Bone marrow (tissue), 2 donors: ENCODE measurements around the gene MYO1F.
"Not testable (repeated sequence)": the region's sequence is repeated elsewhere in the genome, so short reads cannot be mapped to it uniquely, and the experiment has no call there.

Experiments used
- DNase-seq, 2 donors: peaks; one replicate each; lab custom pipeline; 2025; lab: John Stamatoyannopoulos, UW

The MYO1F gene

DNA sequence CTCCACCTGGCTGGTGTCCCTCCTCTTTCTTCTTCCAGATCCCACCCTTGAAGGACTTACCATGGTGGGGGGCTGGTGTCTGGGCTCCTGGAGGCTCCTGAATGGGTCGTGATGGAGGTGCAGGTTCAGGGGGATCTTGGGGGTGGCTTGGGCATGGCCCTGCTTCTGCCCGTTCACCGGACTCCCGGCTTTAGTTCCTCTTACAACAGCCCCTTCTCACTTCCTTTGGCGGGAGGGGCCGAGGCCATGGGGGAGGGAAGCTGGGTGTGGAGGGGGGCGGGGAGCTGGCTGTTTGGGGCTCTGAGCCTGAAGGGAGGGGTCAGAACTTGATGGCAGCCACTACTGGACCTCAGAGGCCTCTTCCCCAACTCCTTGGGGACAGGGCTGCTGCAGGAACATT, at the start of gene MYO1F:
Gene MYO1F (minus strand): TSS at position 196 of the 400 bp plus-strand sequence. CDS start 133 bp downstream, at position 63.
- peak in 1 of 2 donors; percentile 20 for DNase-seq

DNA sequence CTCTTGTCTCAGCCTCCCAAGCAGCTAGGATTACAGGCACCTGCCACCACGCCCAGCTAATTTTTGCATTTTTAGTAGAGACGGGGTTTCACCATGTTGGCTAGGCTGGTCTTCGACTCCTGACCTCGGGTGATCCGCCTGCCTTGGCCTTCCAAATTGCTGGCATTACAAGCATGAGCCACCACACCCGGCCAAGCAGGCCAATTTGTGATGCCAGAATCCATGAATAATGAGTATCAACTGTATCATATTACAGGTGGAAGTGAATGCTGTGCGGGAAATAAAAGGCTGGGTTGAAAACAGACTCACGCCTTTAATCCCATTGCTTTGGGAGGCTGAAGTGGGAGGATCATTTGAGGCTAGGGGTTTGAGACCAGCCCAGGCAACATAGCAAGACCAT, 49.6 kb upstream of the MYO1F start:
- DNase-seq: no peak

DNA sequence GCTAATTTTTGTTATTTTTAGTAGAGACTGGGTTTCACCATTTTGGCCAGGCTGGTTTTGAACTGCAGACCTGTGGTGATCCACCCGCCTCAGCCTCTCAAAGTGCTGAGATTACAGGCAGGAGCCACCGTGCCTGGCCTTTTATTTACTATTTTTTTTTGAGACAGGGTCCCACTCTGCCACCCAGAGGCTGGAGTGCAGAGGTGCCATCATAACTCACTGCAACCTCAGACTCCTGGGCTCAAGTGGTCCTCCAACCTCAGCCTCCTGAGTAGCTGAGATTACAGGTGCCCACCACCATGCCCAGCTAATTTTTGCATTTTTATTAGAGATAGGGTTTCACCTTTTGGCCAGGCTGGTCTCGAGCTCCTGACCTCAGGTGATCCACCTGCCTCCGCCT, 45.6 kb upstream of the MYO1F start:
- not testable (repeated sequence) for DNase-seq

DNA sequence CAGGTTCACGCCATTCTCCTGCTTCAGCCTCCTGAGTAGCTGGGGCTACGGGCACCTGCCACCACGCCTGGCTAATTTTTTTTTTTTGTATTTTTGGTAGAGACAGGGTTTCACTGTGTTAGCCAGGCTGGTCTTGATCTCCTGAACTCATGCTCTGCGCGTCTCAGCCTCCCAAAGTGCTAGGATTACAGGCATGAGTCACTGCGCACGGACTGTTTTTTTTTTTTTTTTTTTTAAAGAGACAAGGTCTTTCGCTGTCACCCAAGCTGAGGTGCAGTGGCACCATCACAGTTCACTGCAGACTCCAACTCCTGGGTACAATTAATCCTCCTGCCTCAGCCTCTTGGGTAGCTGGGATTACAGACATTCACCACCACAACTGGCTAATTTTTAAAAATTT, 41.5 kb upstream of the MYO1F start:
- no peak for DNase-seq

DNA sequence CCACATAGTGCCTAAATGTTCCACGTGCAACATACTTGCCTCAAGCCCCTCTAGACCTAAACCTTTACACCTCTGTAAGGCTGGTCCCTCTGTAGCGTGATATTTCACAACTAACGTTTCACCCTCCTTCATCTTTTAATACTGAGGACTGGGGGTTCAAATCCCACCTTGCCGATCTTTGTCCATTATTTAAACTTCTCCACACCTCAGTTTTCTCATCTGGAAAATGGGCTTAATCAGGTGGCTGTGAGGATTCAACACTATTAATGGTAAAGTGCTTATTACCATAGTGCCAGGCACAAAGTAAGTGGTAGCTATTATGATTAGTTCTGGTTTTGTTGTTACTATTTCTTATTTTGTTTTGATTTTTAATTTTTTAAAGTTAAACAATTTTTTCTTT, 40.7 kb upstream of the MYO1F start:
- DNase-seq: no peak

DNA sequence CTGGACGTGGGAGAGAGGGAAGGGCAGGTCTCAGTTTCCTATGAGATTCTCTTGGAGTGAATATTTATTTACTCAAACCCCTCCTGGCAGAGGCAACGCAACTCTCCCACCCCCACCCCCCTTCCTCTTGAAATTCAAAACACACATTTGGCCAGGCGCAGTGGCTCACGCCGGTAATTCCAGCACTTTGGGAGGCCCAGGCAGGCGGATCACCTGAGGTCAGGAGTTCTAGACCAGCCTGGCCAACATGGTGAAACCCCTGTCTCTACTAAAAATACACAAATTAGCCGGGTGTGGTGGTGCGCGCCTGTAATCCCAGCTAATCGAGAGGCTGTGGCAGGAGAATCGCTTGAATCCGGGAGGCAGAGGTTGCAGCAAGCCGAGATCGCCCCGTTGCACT, 40.1 kb upstream of the MYO1F start:
- not testable (repeated sequence) for DNase-seq

DNA sequence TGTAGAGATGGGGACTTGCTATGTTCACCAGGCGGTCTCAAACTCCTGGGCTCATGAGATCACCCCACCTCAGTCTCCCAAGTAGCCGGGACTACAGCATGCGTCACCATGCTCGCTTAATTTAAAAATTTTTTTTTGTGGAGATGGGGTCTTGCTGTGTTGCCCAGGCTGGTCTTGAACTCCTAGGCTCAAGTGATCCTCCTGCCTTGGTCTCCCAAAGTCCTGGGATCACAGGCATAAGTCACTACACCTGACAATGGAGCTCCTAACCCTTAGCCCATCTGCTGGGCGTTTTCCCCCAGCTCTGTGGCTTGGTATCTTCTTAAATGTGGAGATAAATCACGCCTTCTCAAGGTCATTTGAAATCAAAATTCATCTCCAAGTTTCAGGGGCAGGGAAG, 39.6 kb upstream of the MYO1F start:
- no peak for DNase-seq

DNA sequence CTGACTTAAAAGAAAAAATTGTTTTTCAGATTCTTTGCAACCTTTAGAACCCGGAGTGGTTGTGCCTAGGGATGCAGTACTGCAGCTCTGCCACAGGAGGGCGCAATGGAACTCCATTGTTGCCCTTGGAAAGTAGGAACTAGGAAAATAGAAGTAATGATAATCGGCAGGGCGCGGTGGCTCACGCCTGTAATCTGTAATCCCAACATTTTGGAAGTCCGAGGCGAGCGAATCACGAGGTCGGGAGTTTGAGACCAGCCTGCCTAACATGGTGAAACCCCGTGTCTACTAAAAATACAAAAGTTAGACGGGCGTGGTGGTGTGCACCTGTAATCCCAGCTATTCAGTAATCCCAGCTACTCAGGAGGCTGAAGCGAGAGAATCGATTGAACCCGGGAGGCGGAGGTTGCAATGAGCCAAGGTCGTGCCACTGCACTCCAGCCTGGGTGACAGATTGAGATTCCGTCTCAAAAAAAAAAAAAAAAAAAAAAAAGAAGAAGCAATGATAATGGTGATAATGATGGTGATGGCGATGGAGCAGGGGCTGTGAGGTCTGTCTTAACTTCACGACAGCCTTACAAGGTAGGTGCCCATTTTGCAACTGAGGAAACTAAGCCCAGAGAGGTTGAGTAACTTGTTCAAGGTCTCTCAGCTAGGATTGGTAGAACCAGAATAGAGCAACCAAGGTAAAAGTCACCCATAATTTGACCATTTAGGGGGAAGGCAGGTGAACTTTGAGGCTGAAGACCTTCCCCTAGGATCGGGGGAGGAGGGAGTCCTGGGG, 38.8 kb upstream of the MYO1F start:
- peak; percentile 18 to 35 for DNase-seq

DNA sequence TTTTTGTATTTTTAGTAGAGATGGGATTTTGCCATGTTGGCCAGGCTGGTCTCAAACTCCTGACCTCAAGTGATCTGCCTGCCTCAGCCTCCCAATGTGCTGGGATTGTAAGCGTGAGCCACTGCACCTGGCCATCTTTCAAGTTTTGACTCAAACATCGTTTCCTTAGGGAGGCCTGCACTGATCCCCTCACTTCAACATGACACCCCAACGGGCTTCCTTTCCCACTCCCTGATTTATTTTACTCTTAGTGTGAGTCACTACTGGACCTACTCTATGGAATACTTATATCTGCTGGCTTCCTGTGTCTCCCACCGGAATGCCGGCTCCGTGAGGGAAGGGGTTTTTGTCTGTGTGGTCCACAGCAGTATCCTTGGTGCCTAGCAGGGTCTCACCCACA, 37.8 kb upstream of the MYO1F start:
- no peak for DNase-seq

DNA sequence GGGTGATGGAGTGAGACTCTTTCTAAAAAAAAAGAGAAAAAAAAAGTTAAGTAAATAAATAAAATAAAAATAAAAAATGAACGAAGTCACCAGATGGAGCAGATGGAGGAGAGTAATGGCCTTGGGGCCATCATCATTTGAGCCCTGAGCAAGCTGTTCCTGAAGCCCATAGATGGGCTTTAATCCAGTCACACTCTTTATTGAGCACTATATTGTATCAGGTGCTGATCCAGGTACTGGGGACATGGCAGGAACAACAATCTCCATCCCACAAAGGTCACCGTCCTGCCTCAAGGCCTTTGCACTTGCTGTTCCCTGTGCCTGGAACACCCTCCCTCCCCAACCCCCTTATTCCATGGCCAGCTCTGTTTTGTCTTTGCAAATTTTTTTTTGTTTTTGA, 37.2 kb upstream of the MYO1F start:
- DNase-seq: no peak

DNA sequence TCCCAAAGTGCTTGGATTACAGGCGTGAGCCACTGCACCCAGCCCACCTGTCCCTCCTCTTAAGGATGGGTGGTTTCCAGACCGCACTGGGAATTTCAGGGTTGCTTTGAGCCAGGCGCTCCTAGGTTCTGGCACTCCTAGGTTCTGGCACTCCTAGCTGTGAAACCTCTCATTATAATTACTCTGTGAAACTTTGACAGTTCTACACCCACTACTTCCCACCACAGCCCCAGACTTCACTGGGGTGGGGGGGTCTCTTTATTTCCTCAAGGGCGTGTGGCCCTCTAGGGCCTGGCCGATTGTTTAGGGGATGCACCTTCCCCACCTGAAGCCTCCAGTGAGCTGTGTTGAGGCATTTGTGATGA, 35.5 kb upstream of the MYO1F start:
- DNase-seq: no peak

DNA sequence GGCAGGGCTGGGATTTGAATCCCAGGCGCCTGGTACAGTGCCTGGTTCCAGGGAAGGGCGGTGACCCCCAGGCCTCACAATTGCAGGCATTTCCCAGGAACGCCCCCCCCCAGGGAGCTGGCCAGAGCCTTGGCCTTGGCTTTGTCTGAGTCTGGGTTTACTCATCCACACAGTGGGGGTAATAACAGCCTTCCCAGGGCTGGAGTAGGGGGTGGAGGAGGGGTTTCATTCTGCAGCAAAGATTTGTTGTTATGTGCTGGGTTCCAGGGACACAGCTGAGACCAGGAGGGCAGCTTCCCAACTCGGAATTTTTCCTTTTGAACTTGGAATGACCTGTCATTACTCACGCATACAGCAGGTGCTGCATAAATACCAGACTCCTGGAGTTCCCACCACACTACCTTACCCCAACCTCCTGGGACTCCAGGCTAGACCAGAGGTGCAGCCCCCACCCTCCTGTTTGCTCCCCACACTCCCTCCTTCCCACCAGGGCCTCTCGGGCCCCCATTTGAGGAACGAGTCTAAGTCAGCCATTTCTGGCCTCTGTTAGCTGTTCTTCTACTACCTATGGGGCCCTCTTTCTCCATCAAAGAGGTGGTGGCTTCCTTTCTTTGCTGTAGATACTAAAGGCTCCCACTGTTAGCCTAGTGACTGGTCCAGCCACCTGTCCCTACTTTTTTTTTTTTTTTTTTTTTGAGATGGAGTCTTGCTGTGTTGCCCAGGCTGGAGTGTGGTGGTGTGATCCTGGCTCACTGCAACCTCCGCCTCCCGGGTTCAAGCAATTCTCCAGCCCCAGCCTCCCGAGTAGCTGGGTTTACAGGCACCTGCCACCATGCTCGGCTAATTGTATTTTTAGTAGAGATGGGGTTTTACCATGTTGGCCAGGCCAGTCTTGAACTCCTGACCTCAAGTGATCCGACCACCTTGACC, 34.9 kb upstream of the MYO1F start:
- DNase-seq: no peak

DNA sequence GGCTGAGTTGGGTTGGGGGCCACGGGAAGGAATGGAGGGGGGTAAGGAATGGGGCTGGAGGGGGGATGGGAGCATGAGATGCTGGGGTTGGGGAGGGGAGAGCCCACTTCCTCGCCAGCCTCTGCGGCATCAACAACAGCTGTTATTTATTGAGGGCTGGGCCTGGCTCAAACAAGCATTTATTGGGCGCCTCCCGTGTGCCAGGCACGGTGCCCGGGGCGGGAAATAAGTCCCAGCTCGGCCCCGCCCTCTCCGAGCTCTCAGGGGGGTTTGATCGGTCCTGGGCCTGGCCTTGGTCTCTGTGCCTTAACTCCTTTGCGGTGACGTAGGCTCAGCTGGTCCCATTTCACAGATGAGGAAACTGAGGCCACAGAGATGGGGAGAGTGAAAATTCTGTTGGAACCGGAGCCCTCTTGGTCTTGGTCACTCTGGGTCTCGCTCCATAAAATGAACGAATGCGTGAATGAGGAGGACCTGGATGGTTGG, 34.2 kb upstream of the MYO1F start:
- no peak for DNase-seq

DNA sequence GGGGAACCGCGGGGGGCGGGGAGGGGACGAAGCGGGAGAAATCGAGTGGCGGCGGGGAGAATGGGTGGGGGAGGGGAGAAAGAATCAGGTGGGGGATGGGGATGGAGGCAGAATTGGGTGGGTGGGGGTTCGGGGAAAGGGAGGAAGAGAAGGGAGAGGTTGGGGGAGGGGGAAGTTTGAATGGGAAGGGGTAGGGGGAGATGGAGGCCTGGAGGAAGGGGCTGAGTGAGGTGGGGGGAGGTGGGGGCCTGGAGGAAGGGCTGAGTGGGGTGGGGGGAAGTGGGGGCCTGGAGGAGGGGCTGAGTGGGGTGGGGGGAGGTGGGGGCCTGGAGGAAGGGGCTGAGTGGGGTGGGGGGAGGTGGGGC, 33.7 kb upstream of the MYO1F start:
- DNase-seq: no peak

DNA sequence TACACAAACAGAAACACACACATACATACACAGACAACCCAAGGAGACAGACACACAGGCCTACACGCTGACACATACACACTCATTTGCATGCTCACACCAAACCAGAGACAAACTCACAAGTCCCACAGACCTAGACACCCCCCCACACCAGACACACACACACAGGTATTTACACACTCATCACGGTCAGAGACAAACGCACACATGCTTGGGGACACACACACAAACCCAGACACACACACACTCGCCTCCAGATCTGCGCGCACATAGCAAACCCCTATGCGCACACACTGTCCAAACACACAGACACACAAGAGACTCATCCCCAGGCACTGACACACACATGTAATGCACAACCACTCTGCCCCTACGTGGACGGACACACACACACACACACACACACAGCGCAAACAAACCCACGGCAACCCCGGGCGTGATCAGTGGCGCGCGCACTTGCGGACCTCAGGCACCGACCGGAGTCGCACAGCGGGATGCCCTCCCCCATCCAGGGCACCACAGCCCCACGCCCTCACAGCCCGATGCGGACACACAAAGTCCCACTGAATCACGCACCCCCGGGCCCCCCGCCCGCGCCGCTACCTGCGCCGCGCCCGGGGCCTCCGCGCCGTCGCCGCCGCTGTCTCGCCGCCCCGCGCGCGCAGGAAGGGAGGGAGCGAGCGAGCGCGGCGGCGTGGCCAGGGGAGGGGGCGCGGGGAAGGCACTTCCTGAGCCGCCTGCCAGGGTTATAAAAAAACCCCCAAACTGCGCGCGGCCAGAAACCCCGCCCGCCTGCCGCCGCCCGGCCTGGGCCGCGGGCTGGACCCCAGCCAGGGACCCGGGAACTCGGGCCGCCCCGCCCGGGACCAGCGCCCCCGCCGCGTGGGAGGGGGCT, 33.0 kb upstream of the MYO1F start, which contains the start of gene ADAMTS10:
Gene ADAMTS10 (minus strand): TSS at position 675 of the 895 bp plus-strand sequence. CDS start 5,005 bp downstream, outside the sequence.
- DNase-seq: no peak

DNA sequence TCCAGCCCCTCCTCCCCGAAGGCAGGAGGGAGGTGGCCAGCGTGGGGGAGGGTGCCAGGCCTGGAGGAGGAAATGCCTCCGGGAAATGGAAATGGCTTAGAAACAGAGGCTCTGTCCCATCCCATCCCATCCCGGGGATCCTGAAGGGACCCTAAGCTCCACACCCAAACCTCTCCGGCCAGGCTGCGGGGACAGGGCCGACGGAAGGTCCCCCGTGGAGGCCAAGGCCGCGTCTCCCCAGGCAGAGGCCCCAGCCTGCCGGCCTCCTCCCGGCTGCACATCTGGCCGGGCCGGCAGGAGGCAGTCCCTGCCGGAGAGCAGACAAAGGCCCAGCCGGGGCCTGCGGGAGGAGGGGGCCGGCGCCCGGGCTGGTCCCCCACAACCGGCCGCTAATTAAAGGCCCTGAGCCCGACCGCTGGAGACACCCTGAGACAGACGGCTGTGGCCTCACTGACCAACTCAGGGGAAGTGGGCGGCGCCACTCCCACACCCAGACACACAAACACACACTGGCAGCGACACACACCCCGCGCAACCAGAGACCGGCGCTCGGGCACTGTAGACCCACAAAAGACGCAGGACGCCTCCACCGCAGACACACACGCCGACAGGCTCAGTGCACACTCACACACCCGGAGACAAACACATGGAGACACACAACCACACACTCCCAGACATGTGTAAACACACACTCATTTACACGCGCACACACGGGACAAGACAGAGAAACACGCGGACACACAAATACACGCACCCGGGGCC, 32.2 kb upstream of the MYO1F start:
- peak in 1 of 2 donors; percentile 32 for DNase-seq

DNA sequence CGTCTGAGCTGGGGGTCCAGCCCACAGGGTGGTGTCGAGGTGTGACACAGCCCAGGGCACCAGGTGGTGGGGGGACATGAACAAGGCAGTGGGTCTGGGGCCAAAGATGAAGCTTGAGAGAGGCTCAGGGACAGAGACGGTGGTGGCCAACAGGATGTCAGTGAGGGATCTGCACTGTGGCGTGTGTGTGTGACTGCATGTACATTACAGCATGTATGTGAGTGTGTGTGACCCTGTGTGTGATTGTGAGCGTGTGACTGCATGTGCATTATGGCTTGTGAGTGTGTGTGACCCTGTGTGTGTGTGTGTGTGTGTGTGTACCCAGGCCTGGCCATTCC, 31.7 kb upstream of the MYO1F start:
- no peak for DNase-seq

DNA sequence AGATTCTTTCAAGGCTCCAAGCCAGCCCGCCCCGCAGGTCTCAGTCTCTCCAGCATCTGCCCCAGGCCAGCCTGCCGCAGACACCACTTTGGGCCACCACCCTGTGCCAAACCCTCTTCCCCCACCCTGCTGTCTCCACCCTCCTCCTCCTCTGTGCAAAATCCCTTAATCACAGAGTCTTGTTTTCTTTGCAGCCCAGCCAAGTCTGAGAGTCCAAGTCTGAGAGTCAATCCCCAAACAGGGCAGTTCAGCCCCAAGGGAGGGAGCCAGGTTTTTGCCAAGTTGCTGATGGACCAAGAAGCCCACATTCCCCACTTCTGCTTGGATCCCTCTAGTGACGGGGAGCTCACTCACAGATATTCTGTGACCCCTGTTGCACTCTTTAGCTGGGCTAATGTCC, 30.1 kb upstream of the MYO1F start:
- no peak for DNase-seq

DNA sequence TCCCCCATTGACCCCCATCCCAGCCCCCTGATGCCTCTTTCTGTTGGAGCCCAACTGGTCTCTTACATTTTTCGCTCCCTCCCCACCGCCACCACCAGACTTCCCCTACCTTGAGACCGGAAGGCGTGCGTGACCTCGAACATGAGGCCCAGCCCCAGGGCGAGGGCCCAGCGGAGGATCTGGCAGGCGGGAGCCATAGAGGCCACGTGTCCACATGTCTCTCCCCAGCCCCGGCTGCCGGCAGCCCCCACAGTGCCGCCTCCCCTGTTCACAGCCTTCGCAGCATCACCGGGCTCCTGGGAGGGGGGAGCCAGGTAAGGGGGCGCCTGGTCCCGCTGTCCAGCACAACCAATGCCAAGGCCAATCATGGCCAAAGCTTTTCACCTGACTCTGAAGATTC, 28.3 kb upstream of the MYO1F start:
- DNase-seq: no peak

DNA sequence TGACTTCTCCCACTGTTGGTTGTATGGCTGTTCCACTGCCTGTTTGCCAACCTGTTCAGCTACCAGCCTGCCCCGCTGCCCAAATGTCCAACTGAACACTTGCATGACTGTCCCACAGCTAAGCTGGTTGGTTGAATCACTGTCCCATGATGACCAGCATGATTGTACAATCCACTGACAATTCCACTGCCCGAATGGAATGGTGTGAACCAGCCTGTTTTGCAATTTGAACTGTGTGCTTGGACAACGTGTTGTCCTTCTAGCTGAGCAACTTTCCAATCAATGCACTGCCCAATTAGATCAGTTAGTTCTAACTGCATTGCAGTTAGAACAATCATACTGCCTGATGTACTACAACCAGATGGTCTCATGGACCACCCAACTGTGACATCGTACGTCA, 24.6 kb upstream of the MYO1F start:
- no peak for DNase-seq

DNA sequence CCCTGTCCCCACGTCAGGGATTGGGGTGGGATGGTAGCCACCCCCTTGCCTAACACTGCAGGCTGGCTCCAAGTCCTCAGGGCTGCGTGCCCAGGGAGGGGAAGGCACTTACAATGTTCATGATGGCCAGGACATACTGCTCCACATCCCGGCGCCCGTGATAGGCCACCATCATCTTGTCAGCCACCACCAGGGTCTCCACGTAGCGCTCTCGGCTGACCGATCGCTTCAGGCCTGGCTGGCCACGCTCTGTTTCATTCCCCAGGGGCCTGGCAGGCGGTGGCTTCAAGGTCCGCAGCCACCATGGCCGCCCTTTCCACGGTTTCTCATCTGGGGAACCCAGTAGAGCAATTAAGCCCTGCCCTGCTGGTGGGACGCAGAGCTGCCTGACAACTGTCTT, 23.6 kb upstream of the MYO1F start:
- DNase-seq: no peak
